Keratinocyte (primary cell): ENCODE results near the gene PIP4K2A. TPM values are rescaled to one million over a fixed set of nuclear protein-coding genes. Genes with fewer than 3 reads are reported as not detected.
A peak's percentile ranks its signal among the peaks of the same experiment; 100 is the strongest.

Source experiments
- DNase-seq: peaks from one replicate; pipeline ENCODE4 v3.0.0-alpha.2; 2011; ENCODE audit warnings: low read depth, missing footprints, low spot score
- FAIRE-seq: peaks from 2 replicates; lab custom pipeline; 2011; peaks lifted over from hg19 to GRCh38; lab: Jason Lieb, UNC
- H2AFZ ChIP-seq: 2 replicates; pipeline ENCODE4 v1.6.0; 2012; ENCODE audit warnings: low read length, control low read depth, inconsistent platforms; ENCODE audit not compliant: control insufficient read depth
- H3K27ac ChIP-seq: 2 replicates; pipeline ENCODE4 v1.5.1; 2011; ENCODE audit warnings: low read length; ENCODE audit not compliant: control insufficient read depth, insufficient read depth
- H3K27me3 ChIP-seq: 3 replicates; pipeline ENCODE4 v1.6.0; 2011; ENCODE audit warnings: low read length; ENCODE audit not compliant: control insufficient read depth, insufficient read depth; ENCODE audit errors: extremely low read depth
- H3K36me3 ChIP-seq, 2 experiments: 2 replicates in 1 of 2; 3 replicates in 1 of 2; pipeline ENCODE4 v1.5.1; 2011; ENCODE audit warnings: low read length in 2 of 2, mild to moderate bottlenecking in 1 of 2; ENCODE audit not compliant: control insufficient read depth in 2 of 2, insufficient read depth in 2 of 2; ENCODE audit errors: extremely low read depth in 1 of 2
- H3K4me1 ChIP-seq: 3 replicates; pipeline ENCODE4 v1.5.1; 2011; ENCODE audit warnings: low read length; ENCODE audit not compliant: control insufficient read depth, insufficient read depth; ENCODE audit errors: extremely low read depth
- H3K4me2 ChIP-seq: 3 replicates; pipeline ENCODE4 v1.6.0; 2011; ENCODE audit warnings: low read depth, low read length; ENCODE audit not compliant: control insufficient read depth, insufficient read depth; ENCODE audit errors: extremely low read depth
- H3K4me3 ChIP-seq, 3 experiments: fragments of 200-600 bp in 1 of 3; sonication (generic) in 1 of 3; 2 replicates in 2 of 3; 3 replicates in 1 of 3; pipeline ENCODE4 v1.5.1; 2011 to 2016; ENCODE audit warnings: low read length in 3 of 3, mild to moderate bottlenecking in 3 of 3, control low read depth in 2 of 3, inconsistent platforms in 1 of 3, low read depth in 1 of 3, mixed read lengths in 1 of 3, mixed run types in 1 of 3, moderate library complexity in 1 of 3; ENCODE audit not compliant: control insufficient read depth in 2 of 3, insufficient read depth in 2 of 3; ENCODE audit errors: extremely low read depth in 1 of 3
- H3K79me2 ChIP-seq: 2 replicates; pipeline ENCODE4 v1.6.0; 2012; ENCODE audit warnings: low read length; ENCODE audit not compliant: control insufficient read depth, insufficient read depth
- H3K9ac ChIP-seq: 3 replicates; pipeline ENCODE4 v1.6.0; 2011; ENCODE audit warnings: low read length; ENCODE audit not compliant: control insufficient read depth, insufficient read depth; ENCODE audit errors: extremely low read depth
- H3K9me1 ChIP-seq: 3 replicates; pipeline ENCODE4 v1.6.0; 2011; ENCODE audit warnings: low read length; ENCODE audit not compliant: control insufficient read depth, insufficient read depth; ENCODE audit errors: extremely low read depth
- H3K9me3 ChIP-seq: 2 replicates; pipeline ENCODE4 v1.5.1; 2012; ENCODE audit warnings: low read depth, low read length; ENCODE audit not compliant: control insufficient read depth
- H4K20me1 ChIP-seq: 3 replicates; pipeline ENCODE4 v1.6.0; 2011; ENCODE audit warnings: low read length; ENCODE audit not compliant: control insufficient read depth, insufficient read depth; ENCODE audit errors: extremely low read depth
- EZH2 ChIP-seq: IDR thresholded peaks from one replicate; pipeline ENCODE4 v1.6.1; 2012; ENCODE audit warnings: inconsistent platforms, mild to moderate bottlenecking, low read length, moderate library complexity
- dilution Hi-C: fragments of 300-500 bp; cut with MboI; formaldehyde crosslinking; loops from one replicate; pipeline ENCODE4 v1.7.0; 2020; ENCODE audit warnings: low sequenced_read_pairs; ENCODE audit not compliant: extremely low pct_ligation_motif_present
- polyA plus RNA-seq, 5 experiments: library from polyadenylated mRNA; depleted of rRNA in 3 of 5; stranded (reverse) in 3 of 5; stranded (forward) in 1 of 5; unstranded in 1 of 5; fragments of >200 nt; gene quantifications; 1 replicate in 1 of 5; 2 replicates in 3 of 5; 3 replicates in 1 of 5; pipeline versions ENCODE4 v1.2.1 to v1.2.3, GENCODE V29; 2011 to 2012; ENCODE audit warnings: missing spikeins in 2 of 5, low read depth in 1 of 5, low replicate concordance in 1 of 5
- TF ChIP-seq, protein P1 (sequence below), 3 experiments: IDR thresholded peaks in 1 of 3; conservative IDR thresholded peaks in 1 of 3; optimal IDR thresholded peaks in 1 of 3; 2 replicates in 2 of 3; 3 replicates in 1 of 3; pipeline versions ENCODE3 to v1.5.1; 2011; ENCODE audit warnings: low read length in 3 of 3, mild to moderate bottlenecking in 3 of 3, moderate library complexity in 2 of 3, control low read depth in 1 of 3, inconsistent platforms in 1 of 3; ENCODE audit not compliant: insufficient read depth in 2 of 3; ENCODE audit errors: extremely low read depth in 1 of 3

Gene PIP4K2A
- polyA plus RNA-seq, 1 donor (not counting 4 experiments of a cell fraction or from before 2014, with no cell fraction given): 15.5 TPM

DNA sequence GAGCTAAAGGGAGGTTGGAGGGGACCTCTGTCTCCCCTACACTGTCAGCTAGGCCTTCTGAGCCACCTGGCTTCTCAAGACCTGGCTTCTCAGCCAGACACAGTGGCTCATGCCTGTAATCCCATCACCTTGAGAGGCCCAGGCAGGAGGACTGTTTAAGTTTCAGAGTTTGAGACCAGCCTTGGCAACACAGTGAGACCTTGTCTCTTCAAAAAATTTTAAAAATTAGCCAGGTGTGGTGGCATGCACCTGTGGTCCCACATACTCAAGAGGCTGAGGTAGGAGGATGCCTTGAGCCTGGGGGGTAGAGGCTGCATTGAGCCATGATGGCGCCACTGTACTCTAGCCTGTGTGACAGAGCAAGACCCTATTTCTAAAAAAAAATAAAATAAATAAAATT, 33.1 kb downstream of the PIP4K2A start:
- H3K4me2 ChIP-seq: no peak overlapping the region

DNA sequence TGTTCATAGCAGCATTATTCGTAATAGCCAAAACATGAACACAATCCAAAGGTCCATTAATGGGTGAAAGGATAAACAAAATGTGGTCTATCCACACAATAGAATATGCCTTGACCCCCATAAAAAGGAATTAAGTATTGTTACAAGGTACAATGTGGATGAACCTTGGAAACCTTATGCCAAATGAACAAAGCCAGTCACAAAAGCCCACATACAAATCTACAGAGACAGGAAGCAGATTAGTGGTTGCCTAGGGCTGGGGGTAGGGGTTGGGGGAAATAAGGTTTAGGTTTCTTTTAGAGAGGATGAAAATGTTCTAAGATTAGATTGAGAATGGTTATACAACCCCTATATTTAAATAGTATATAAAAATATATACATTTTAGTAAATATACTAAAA, 34.8 kb downstream of the PIP4K2A start:
- Histone ChIP-seq H3K4me1 (peaks cover 38% of the 10 kb centered on the region), H3K4me2 (no peak overlapping the region), H3K9me3 (no peaks in the 10 kb centered on the region), H3K4me3 (no peak overlapping the region), H2AFZ (no peak overlapping the region), H3K27ac (no peak overlapping the region), H3K9ac (no peak overlapping the region), H3K36me3 (no peaks in the 10 kb centered on the region), H3K79me2 (peaks cover 22% of the 10 kb centered on the region), H3K27me3 (no peaks in the 10 kb centered on the region), H3K9me1 (no peaks in the 10 kb centered on the region), H4K20me1 (no peaks in the 10 kb centered on the region)
- FAIRE-seq (no peak), DNase-seq (no peak)
- TF ChIP-seq, protein P1, sequence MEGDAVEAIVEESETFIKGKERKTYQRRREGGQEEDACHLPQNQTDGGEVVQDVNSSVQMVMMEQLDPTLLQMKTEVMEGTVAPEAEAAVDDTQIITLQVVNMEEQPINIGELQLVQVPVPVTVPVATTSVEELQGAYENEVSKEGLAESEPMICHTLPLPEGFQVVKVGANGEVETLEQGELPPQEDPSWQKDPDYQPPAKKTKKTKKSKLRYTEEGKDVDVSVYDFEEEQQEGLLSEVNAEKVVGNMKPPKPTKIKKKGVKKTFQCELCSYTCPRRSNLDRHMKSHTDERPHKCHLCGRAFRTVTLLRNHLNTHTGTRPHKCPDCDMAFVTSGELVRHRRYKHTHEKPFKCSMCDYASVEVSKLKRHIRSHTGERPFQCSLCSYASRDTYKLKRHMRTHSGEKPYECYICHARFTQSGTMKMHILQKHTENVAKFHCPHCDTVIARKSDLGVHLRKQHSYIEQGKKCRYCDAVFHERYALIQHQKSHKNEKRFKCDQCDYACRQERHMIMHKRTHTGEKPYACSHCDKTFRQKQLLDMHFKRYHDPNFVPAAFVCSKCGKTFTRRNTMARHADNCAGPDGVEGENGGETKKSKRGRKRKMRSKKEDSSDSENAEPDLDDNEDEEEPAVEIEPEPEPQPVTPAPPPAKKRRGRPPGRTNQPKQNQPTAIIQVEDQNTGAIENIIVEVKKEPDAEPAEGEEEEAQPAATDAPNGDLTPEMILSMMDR (optimal IDR thresholded peaks at IDR 0.05 in 1 of 3, IDR thresholded peaks at IDR 0.05 in 1 of 3, conservative IDR thresholded peaks at IDR 0.05 in 1 of 3; ENCODE audit: extremely low read depth in 1 of 3, insufficient read depth in 2 of 3, low read length in 3 of 3): no peak
- no peak for TF ChIP-seq EZH2
- dilution Hi-C loops: no loop called here

More for the DNA sequence above, 33.1 kb downstream of the PIP4K2A start:
- Histone ChIP-seq H3K27ac (peak overlapping the region; percentile 25), H3K9me1 (no peaks in the 10 kb centered on the region), H4K20me1 (no peaks in the 10 kb centered on the region), H3K4me3 (no peak overlapping the region), H3K4me1 (peaks cover 40% of the 10 kb centered on the region), H3K79me2 (peaks cover 31% of the 10 kb centered on the region), H2AFZ (no peak overlapping the region), H3K9me3 (no peaks in the 10 kb centered on the region), H3K27me3 (no peaks in the 10 kb centered on the region), H3K9ac (no peak overlapping the region), H3K36me3 (no peaks in the 10 kb centered on the region)
- no peak for FAIRE-seq
- no peak for DNase-seq
- dilution Hi-C loops: no loop called here
- TF ChIP-seq EZH2: no peak
- TF ChIP-seq, protein P1 (optimal IDR thresholded peaks at IDR 0.05 in 1 of 3, IDR thresholded peaks at IDR 0.05 in 1 of 3, conservative IDR thresholded peaks at IDR 0.05 in 1 of 3; ENCODE audit: extremely low read depth in 1 of 3, insufficient read depth in 2 of 3, low read length in 3 of 3): no peak
